ENCODE data around the gene EFNA4. TPM values are rescaled to one million over a fixed set of nuclear protein-coding genes. Genes with fewer than 3 reads are reported as not detected.

EFNA4 gene
- total RNA-seq, 3 donors from 2014 or later (not counting 1 experiment from before 2014, with no cell fraction given) = 4.6 to 6.8 (median 5.5) TPM

Other genes with a start within 250 kb of the EFNA4 start
- gene KCNN3, start 193.5 kb upstream of the EFNA4 start, total RNA-seq = under 1 TPM in 2 of 3 donors, not detected in 1; 0.05 to 0.95 TPM
- 10 to 100 TPM in 2 of 3 donors, 1 to 10 TPM in 1; 9.0 to 12.1 (median 11.0) TPM for gene PMVK, start 127.0 kb upstream of the EFNA4 start, total RNA-seq
- gene PBXIP1, start 107.6 kb upstream of the EFNA4 start, total RNA-seq = 100 to 1,000 TPM; 158 to 200 (median 197) TPM
- gene PYGO2, start 102.0 kb upstream of the EFNA4 start, total RNA-seq = 10 to 100 TPM; 21.6 to 32.1 (median 27.5) TPM
- gene SHC1, start 93.0 kb upstream of the EFNA4 start, total RNA-seq = 100 to 1,000 TPM in 1 of 3 donors, 10 to 100 TPM in 2; 94.6 to 112 (median 96.8) TPM
- 10 to 100 TPM in 2 of 3 donors, 1 to 10 TPM in 1; 8.5 to 13.0 (median 12.9) TPM for gene CKS1B, start 89.1 kb upstream of the EFNA4 start, total RNA-seq
- 10 to 100 TPM; 32.1 to 47.6 (median 38.7) TPM for gene FLAD1, start 80.4 kb upstream of the EFNA4 start, total RNA-seq
- not detected for gene LENEP, start 70.2 kb upstream of the EFNA4 start, total RNA-seq
- 10 to 100 TPM; 61.2 to 75.4 (median 63.3) TPM for gene ZBTB7B, start 60.9 kb upstream of the EFNA4 start, total RNA-seq
- gene DCST2, start 30.0 kb upstream of the EFNA4 start, total RNA-seq = under 1 TPM; 0.30 to 0.92 (median 0.32) TPM
- gene DCST1, start 29.9 kb upstream of the EFNA4 start, total RNA-seq = under 1 TPM in 2 of 3 donors, not detected in 1; 0.35 to 0.60 TPM
- 10 to 100 TPM; 54.6 to 83.2 (median 64.7) TPM for gene ADAM15, start 12.4 kb upstream of the EFNA4 start, total RNA-seq
- 1 to 10 TPM in 1 of 3 donors, under 1 TPM in 2; 0.52 to 1.1 (median 0.68) TPM for gene EFNA3, start 15.1 kb downstream of the EFNA4 start, total RNA-seq
- 1 to 10 TPM; 1.5 to 1.9 (median 1.9) TPM for gene EFNA1, start 64.1 kb downstream of the EFNA4 start, total RNA-seq
- gene SLC50A1, start 72.1 kb downstream of the EFNA4 start, total RNA-seq = 10 to 100 TPM; 31.7 to 33.5 (median 32.7) TPM
- gene DPM3, start 76.8 kb downstream of the EFNA4 start, total RNA-seq = 10 to 100 TPM; 26.8 to 45.7 (median 41.5) TPM
- 100 to 1,000 TPM in 2 of 3 donors, 10 to 100 TPM in 1; 95.3 to 113 (median 104) TPM for gene KRTCAP2, start 109.6 kb downstream of the EFNA4 start, total RNA-seq
- 1 to 10 TPM in 2 of 3 donors, under 1 TPM in 1; 0.94 to 4.9 (median 2.5) TPM for gene TRIM46, start 110.1 kb downstream of the EFNA4 start, total RNA-seq
- gene THBS3, start 144.2 kb downstream of the EFNA4 start, total RNA-seq = 10 to 100 TPM; 16.2 to 19.4 (median 18.6) TPM
- 10 to 100 TPM; 22.3 to 28.5 (median 27.9) TPM for gene MTX1, start 145.0 kb downstream of the EFNA4 start, total RNA-seq
- 1 to 10 TPM; 6.9 to 10.0 (median 8.9) TPM for gene ENTREP3, start 191.7 kb downstream of the EFNA4 start, total RNA-seq
- 10 to 100 TPM; 59.7 to 72.1 (median 65.0) TPM for gene SCAMP3, start 198.6 kb downstream of the EFNA4 start, total RNA-seq
- 10 to 100 TPM; 70.4 to 97.5 (median 84.4) TPM for gene CLK2, start 209.8 kb downstream of the EFNA4 start, total RNA-seq
- 1 to 10 TPM; 2.0 to 3.4 (median 2.6) TPM for gene HCN3, start 213.7 kb downstream of the EFNA4 start, total RNA-seq
- gene PKLR, start 237.7 kb downstream of the EFNA4 start, total RNA-seq = under 1 TPM in 1 of 3 donors, not detected in 2; 0.12 TPM
- gene FDPS, start 245.1 kb downstream of the EFNA4 start, total RNA-seq = 100 to 1,000 TPM; 105 to 110 (median 105) TPM

Measured in natural killer cell (primary cell).